HUES64 (cell line): Measurements from ENCODE around the gene ROR2.

Source experiments
- H3K27ac ChIP-seq: 2 replicates; pipeline ENCODE4 v1.7.0; 2013; ENCODE audit warnings: low read depth, low read length, inconsistent platforms
- H3K27me3 ChIP-seq: 2 replicates; pipeline ENCODE4 v1.6.1; 2013; ENCODE audit warnings: mild to moderate bottlenecking, low read length; ENCODE audit not compliant: insufficient read depth
- H3K36me3 ChIP-seq: 2 replicates; pipeline ENCODE4 v1.6.1; 2013; ENCODE audit warnings: mild to moderate bottlenecking, low read length; ENCODE audit not compliant: insufficient read depth
- H3K4me1 ChIP-seq: 2 replicates; pipeline ENCODE4 v1.6.1; 2013; ENCODE audit warnings: mild to moderate bottlenecking, low read length, moderate library complexity; ENCODE audit not compliant: insufficient read depth
- H3K4me3 ChIP-seq: 2 replicates; pipeline ENCODE4 v1.5.1; 2013; ENCODE audit warnings: mild to moderate bottlenecking, low read length, moderate library complexity
- H3K9ac ChIP-seq: 2 replicates; pipeline ENCODE4 v1.6.1; 2013; ENCODE audit warnings: mild to moderate bottlenecking, low read depth, low read length
- H3K9me3 ChIP-seq: 2 replicates; pipeline ENCODE4 v1.6.1; 2013; ENCODE audit warnings: low read depth, low read length; ENCODE audit not compliant: insufficient read depth
- WGBS: fragments of 150-250, 120-280 bp; methylation state at CpG from one replicate; pipeline ENCODE4 v1.1.7; 2013; ENCODE audit warnings: missing lambda C conversion rate; 5-methylcytosine and 5-hydroxymethylcytosine counted together

Gene ROR2

DNA sequence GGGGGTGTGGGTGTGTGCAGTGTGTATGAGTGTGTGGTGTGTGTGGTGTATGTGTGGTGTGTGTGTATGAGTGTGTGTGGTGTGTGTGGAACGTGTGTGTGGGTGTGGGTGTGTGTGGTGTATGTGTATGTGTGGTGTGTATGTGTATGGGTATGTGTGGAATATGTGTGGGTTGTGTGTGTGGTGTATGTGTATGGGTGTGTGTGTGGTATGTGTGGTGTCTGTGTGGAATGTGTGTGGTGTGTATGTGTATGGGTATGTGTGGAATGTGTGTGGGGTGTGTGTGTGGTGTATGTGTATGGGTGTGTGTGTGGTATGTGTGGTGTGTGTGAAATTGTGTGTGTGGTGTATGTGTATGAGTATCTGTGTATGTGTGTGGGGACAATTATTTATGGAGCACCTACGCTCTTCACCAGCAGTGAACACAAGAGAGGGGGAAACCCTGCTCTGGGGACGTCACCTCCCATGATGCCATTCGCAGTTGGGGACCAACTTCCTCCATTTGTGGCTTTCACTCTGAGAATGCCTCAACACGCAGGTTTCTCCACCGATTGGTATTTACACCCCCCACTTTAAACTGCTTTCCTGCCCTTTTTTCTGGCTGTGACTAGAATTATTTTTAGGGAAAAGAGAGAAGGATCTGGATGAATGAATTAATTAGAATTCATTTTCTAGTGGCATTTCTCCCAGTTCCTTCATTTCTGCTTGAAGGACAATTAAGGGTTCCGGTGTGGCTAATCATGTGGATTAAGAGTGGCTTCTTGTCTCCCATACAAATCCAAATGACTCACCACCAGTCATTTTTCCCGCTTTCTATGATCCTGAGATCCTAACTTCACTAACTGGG, 238.1 kb downstream of the ROR2 start:
- H3K4me1 ChIP-seq = no peaks in the 10 kb centered on the region
- 0 out of 2 replicates have a peak, but pooled peaks cover under 1% of the 10 kb centered on the region for H3K9me3 ChIP-seq
- 89% methylated on average over 7 of the region's 8 CpGs for WGBS
- no peak overlapping the region for H3K9ac ChIP-seq
- no peaks in the 10 kb centered on the region for H3K27me3 ChIP-seq
- no peak overlapping the region for H3K4me3 ChIP-seq
- H3K36me3 ChIP-seq = no peaks in the 10 kb centered on the region
- H3K27ac ChIP-seq = no peak overlapping the region

DNA sequence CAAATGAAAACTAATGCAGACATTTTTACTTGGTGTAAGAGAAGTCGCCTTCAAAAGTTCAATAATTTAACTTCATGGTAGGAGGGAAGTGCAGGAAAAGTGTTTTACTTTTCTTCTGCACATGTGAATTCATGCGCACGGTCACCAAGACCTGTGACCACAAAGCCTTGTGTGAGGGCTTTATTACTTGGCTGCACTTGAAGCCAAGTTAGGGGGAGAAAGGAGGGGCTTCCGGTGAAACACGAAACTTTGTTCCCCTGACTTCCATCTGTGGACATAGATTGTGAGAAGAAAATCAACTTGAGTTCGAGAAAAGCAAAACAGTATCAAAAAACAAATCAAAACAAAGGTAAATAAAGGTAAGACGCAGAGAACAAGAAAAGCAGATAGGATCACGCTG, 239.9 kb downstream of the ROR2 start:
- Histone ChIP-seq H3K36me3 (no peaks in the 10 kb centered on the region), H3K9ac (no peak overlapping the region), H3K27ac (no peak overlapping the region), H3K4me3 (no peak overlapping the region), H3K27me3 (no peaks in the 10 kb centered on the region), H3K9me3 (peaks cover 18% of the 10 kb centered on the region), H3K4me1 (no peaks in the 10 kb centered on the region)
- WGBS = 95% methylated on average over 8 of the region's 8 CpGs

DNA sequence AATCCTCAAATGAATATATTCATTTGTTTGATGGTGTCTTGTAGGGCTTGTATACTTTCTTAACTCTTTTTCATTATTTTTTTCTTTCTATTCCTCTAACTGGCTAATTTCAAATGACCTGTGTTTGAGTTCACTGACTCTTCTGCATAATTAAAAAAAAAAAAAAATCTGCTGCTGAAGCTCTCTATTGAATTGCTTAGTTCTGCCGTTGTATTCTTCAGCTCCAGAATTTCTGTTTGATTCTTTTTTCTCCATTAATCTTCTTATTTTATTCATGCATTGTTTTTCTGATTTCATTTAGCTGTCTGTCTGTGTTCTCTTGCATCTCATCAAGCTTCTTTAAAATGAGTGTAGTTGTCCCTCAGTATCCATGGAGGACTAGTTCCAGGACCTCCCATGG, 244.6 kb downstream of the ROR2 start:
- H3K27ac ChIP-seq = no peak overlapping the region
- H3K36me3 ChIP-seq = no peaks in the 10 kb centered on the region
- H3K9me3 ChIP-seq = peaks cover 27% of the 10 kb centered on the region
- no peaks in the 10 kb centered on the region for H3K4me1 ChIP-seq
- no peak overlapping the region for H3K9ac ChIP-seq
- no peak overlapping the region for H3K4me3 ChIP-seq
- WGBS = 100% methylated on average over 1 of the region's 1 CpG
- no peaks in the 10 kb centered on the region for H3K27me3 ChIP-seq

DNA sequence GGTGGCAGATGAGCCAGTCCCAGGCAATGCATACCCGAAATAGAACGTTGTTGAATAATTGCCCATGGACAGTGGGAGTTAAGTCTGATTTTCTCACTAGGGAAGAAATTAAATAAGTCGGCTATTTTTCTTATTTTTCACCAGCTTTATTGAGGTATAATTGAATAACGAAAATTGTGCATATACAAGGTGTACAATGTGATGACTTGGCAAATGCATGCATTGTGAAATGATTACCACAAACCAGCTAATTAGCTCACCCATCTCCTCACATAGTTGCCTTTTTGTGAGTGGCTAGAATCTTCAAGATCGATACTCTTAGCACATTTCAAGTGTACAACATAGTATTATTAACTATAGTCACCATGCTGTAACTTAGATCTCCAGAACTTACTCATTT, 249.6 kb downstream of the ROR2 start:
- no peaks in the 10 kb centered on the region for H3K27me3 ChIP-seq
- H3K9me3 ChIP-seq = peaks cover 12% of the 10 kb centered on the region
- H3K36me3 ChIP-seq = no peaks in the 10 kb centered on the region
- no peaks in the 10 kb centered on the region for H3K4me1 ChIP-seq
- H3K27ac ChIP-seq = no peak overlapping the region
- 94% methylated on average over 5 of the region's 5 CpGs for WGBS
- H3K4me3 ChIP-seq = no peak overlapping the region
- no peak overlapping the region for H3K9ac ChIP-seq

DNA sequence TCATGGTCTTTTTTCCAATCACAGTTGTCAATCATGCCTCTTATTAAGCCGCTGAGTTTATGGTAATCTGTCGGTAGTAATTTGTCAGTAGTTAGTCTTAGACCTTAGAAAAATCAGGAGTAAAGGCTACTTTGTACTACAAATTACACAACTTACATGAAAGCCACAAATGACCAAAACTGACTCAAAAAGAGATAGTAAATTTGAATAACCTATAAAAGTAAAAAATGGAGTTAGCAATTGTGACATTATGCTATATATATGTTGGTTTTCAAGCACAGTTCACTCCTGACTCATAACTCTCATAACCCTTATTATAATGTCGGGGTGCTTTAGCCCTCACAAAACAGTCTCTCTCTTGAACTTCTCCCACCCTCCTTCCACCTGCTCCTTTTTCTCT, 251.8 kb downstream of the ROR2 start:
- H3K4me1 ChIP-seq = peaks cover 12% of the 10 kb centered on the region
- no peaks in the 10 kb centered on the region for H3K9me3 ChIP-seq
- no peak overlapping the region for H3K4me3 ChIP-seq
- H3K27me3 ChIP-seq = no peaks in the 10 kb centered on the region
- WGBS = 98% methylated on average over 2 of the region's 3 CpGs
- no peak overlapping the region for H3K27ac ChIP-seq
- no peak overlapping the region for H3K9ac ChIP-seq
- H3K36me3 ChIP-seq = no peaks in the 10 kb centered on the region

DNA sequence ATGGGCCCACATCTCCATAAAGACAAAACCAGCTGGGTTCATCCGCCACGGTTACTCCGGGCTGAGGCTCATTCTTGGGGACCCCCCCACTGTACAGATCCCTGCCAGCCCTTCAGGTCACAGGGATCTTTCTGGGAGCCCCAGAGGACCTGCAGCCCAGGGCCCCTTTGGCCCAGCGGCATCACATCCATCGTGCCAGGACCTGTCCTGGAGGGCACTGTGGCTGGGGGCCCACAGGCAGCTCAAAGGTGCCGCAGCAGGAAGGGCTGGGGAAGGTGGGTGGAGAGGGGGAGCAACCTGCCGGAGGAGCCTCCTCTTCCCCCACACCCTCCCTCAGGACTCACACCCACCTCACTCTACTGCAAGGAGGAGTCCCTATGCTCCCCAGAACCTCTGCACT, 252.8 kb downstream of the ROR2 start:
- Histone ChIP-seq H3K4me3 (no peak overlapping the region), H3K9ac (no peak overlapping the region), H3K36me3 (no peaks in the 10 kb centered on the region), H3K27ac (no peak overlapping the region), H3K27me3 (no peaks in the 10 kb centered on the region), H3K4me1 (peaks cover 17% of the 10 kb centered on the region), H3K9me3 (no peaks in the 10 kb centered on the region)
- WGBS = 92% methylated on average over 5 of the region's 7 CpGs

DNA sequence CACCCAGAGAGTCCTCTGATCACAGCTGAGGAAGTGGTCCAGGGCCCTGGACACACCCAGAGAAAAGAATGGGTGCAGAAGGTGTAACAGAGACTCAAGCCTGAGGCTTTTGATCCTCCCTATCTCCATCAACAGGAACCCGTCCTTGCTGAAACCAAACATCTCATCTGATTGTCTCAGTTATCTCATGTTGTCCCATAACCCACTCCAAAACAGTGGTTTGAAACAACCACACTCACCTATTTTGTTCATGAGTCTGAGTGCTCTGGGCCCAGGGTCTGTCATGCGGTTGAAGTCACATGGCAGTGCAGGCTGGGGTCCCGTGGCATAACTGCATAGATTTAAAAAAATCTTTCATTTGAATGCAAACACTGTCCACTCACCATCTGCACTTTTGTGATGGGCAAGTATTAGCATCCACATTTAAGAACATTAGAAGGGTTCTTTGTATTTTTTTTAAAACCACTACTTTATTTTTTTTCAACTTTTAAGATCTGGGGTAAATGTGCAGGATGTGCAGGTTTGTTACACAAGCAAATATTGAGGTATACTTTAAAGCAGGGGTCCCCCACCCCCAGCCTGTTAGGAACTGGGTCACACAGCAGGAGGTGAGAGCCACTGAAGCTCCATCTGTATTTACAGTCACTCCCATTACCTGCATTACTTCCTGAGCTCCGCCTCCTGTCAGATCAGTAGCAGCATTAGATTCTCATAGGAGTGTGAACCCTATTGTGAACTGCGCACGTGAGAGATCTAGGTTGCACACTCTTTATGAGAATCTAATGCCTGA, 255.8 kb downstream of the ROR2 start:
- Histone ChIP-seq H3K4me1 (peaks cover 17% of the 10 kb centered on the region), H3K9me3 (no peaks in the 10 kb centered on the region), H3K9ac (no peak overlapping the region), H3K4me3 (no peak overlapping the region), H3K27me3 (no peaks in the 10 kb centered on the region), H3K27ac (no peak overlapping the region), H3K36me3 (no peaks in the 10 kb centered on the region)
- WGBS = 87% methylated on average over 6 of the region's 6 CpGs

DNA sequence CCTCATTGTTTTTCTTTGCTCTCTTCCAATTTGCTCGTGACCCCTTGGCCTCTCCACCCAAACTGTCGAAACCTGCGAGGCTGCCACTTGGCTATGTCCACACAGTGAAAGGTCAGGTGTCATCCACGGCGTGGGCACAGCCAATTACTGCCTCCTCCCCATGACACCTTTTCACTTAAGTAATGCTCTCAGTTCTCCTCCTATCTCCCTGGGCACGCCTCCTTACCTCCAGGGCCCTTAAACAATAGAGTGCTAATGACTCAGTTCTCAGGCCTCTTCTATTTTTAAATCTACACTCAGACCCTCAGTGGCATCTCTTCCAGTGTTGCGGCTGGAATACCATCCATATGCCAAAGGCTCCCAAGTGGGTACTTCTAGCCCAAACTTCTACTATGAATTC, 256.8 kb downstream of the ROR2 start:
- Histone ChIP-seq H3K4me1 (peaks cover 17% of the 10 kb centered on the region), H3K9ac (no peak overlapping the region), H3K27me3 (no peaks in the 10 kb centered on the region), H3K36me3 (no peaks in the 10 kb centered on the region), H3K9me3 (no peaks in the 10 kb centered on the region), H3K27ac (no peak overlapping the region), H3K4me3 (no peak overlapping the region)
- 45% methylated on average over 7 of the region's 7 CpGs for WGBS

DNA sequence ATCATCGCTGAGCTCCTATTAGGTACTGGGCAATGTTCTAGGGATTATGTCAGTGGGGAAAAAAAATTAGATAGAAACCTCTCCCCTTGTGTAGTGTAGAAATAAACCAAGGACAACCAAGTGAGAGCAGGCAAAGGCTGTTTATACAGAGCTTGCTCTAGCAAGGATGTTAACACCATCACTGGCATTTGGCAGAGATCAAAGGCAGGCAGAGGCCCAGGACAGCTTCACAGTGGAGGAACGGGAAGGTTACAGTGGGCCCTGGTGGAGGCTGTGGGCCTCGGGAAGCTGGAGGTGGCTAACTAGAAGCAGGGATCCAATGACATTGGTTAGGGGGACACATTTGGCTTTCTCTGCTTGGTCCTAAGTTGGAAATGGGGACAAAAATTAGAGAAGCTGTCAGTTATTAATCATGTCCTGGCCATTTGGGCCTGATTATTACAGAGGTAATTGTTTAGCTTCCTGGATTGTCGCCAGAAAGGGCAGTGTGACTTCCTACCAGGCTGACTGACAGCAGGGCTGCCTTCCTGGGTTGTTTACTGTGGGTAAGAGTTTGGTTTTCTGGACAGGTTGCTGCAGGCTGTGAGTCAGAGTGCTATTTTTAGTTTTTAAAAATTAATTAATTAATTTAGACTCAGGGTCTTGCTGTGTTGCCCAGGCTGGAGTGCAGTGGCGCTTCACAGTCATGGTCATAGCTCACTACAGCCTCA, 259.3 kb downstream of the ROR2 start:
- Histone ChIP-seq H3K27ac (no peak overlapping the region), H3K9ac (no peak overlapping the region), H3K36me3 (no peaks in the 10 kb centered on the region), H3K4me1 (peaks cover 17% of the 10 kb centered on the region), H3K27me3 (no peaks in the 10 kb centered on the region), H3K9me3 (no peaks in the 10 kb centered on the region), H3K4me3 (no peak overlapping the region)
- 88% methylated on average over 5 of the region's 5 CpGs for WGBS

DNA sequence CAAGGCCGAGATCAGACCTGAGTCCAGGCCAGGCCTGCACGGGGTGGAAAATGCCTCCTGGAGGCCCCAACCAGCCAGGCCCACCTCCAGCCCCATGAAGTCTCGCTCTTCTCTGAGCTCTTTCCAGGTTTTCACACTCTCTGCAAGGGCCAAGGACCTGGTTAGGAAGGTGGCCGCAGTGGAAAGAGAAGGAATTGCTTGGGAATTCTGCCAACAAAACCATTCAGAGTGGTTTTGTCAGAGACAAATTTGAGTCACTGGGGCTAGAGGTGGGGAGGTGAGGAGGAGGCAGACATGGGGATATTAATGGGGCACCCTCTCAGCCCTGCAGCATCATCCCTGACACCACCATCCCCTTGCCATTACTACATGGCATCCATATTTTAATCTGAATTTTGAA, 261.0 kb downstream of the ROR2 start:
- Histone ChIP-seq H3K4me3 (no peak overlapping the region), H3K9ac (no peak overlapping the region), H3K27me3 (no peaks in the 10 kb centered on the region), H3K4me1 (peaks cover 10% of the 10 kb centered on the region), H3K9me3 (no peaks in the 10 kb centered on the region), H3K27ac (no peak overlapping the region), H3K36me3 (no peaks in the 10 kb centered on the region)
- 91% methylated on average over 4 of the region's 4 CpGs for WGBS

DNA sequence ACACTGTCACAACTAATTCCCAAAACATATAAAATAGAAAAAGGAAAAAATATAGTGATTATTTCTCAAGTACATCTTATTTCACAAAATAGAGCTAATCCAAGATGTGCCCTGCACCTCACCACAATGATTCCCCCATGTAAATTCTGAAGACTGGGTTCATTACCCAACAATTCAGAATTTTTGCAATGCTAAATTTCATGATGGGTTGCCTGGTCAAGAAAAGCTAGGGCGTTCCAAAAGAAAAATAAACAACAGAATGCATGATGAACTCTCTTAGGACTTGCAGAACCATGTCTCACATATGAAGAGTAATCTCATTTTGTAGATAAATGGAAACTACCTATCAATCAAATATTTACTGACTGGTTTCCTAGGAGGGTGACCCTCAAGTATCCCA, 266.8 kb downstream of the ROR2 start:
- Histone ChIP-seq H3K9me3 (no peaks in the 10 kb centered on the region), H3K4me3 (no peak overlapping the region), H3K36me3 (no peaks in the 10 kb centered on the region), H3K27me3 (no peaks in the 10 kb centered on the region), H3K4me1 (0 out of 2 replicates have a peak, but pooled peaks cover 5% of the 10 kb centered on the region), H3K27ac (no peak overlapping the region), H3K9ac (no peak overlapping the region)
- 90% methylated on average over 1 of the region's 1 CpG for WGBS
